SK-MEL-5 (cell line): Measurements from ENCODE around the gene XRCC4. TPM values are rescaled to one million over a fixed set of nuclear protein-coding genes. Genes with fewer than 3 reads are reported as not detected.
"Not testable (repeated sequence)": the region's sequence is repeated elsewhere in the genome, so short reads cannot be mapped to it uniquely, and the experiment has no call there.

Experiments used
- DNase-seq: peaks from one replicate; pipeline ENCODE4 v3.0.0-alpha.2; 2016; ENCODE audit warnings: low read depth, low spot score
- in situ Hi-C: cut with HindIII; loops from 2 replicates; pipeline ENCODE4 v1.10.0; 2016; ENCODE audit warnings: low sequenced_read_pairs, high pct_unique_total_duplicates, low pct_unique_long_range_greater_than_20kb
- total RNA-seq: library from RNA; depleted of rRNA; stranded (reverse); fragments of >200 nt; shearing (Covaris generic); gene quantifications from 2 replicates; pipeline ENCODE4 v1.2.3, GENCODE V29; 2014

The XRCC4 gene
- total RNA-seq, 1 experiment from 2014 or later, result 21.1 TPM

GRCh38 chr5:83066548-83067110 is 10.7 kb upstream of the XRCC4 start:
- DNase-seq, result no peak
- in situ Hi-C loops, result no loop called here

DNA sequence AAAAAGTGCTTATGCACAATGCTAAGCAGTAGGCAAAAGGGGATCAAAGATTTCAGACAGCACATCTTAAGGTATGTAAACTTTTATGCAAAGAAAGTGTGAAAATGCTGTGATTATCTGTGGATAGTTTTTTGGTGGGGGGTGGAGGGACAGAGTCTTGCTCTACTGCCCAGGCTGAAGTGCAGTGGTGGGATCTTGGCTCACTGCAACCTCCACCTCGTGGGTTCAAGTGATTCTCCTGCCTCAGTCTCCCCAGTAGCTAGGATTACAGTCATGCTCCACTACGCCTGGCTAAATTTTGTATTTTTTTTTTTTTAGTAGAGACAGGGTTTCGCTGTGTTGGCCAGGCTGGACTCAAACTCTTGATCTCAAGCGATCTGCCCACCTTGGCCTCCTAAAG is 10.0 kb upstream of the XRCC4 start:
- in situ Hi-C loops, DNase-seq: not testable (repeated sequence)

- DNase-seq, result no peak
- in situ Hi-C loops, result no loop called here
Measured at GRCh38 chr5:83069096-83069799, 8.1 kb upstream of the XRCC4 start.

DNA sequence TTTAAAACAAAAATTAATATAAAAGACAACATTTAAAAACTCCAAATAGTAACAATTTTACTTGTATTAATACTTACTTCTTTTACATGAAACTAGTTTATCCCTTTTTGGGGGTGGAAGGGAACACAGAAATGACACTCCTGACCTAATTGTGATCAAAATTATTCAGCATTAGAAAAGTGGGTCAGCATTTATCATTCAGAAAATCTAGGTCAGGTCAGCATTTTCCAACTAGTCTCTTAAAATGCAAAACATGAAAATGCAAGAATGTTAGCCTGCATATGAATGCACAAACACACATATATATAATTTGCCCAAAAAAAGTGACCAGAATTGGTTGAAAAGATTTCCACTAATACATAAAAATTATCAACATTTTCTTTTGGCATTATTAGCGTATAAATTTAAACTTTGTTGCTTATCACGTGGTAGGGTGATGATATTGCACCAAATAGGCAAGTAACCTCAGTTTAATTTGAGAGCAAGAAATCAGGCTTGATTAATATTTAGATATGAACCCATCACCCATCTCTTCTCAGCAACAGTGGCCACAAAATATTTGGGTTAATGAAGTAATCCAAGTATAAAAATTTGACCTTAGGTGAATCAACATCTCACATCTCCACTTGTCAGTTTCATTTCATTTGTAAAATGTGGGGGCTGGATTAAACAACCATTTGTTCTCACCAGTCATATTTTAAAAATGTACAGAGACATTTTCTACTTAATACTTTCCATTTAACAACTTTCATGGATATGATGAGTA is 5.9 kb upstream of the XRCC4 start:
- in situ Hi-C loops, result no loop called here
- no peak for DNase-seq

- in situ Hi-C loops, result no loop called here
Measured at GRCh38 chr5:83072966-83073365, 4.4 kb upstream of the XRCC4 start.

DNA sequence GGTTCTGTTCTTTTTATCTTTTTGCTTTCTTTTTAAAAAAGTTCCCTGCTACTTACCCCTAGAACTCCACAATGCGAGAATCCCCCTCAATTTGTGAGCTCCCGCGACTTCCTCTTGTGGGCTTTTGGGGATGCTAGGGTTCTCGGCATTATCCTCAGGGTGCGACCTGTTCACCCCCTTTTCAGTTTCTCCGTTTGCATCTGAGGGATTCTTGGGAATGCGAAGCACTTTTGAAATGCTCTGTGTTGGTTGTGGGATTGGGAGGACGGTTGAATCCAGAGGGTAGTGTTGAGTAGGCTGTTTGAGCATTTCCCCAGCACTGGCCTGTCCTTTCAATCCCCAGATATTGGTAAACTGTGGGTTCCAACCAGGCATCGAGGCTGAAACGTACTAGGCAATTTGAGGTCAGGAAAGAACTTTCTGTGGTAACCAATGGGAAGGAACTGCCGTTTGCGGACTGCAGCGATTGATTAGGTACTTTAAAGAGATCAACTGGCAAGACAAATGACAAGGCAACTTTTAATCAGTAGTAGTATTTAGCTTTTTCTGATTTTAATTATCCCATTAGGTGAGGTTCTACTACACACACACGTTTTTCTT is 415 bp downstream of the XRCC4 start:
- in situ Hi-C loops, result no loop called here
- peak; percentile 51 for DNase-seq

More at GRCh38 chr5:83072966-83073365, 4.4 kb upstream of the XRCC4 start:
- no peak for DNase-seq

DNA sequence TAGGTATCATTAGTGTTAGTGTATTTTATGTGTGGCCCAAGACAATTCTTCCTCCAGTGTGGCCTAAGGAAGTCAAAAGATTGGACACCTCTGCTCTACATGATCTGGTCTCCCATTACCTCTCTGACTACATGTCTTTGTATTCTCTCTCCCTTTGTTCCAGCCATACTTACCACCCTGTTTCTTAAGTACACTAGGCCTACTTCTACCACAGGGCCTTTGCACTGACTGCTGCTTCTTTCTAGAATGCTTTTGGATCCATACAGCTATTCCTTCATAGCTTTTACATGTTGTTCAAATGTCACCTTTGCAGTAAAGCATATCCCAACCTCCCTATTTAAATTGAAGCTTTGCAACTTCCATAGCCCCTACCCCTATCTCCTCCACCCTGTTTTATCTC is 5.4 kb downstream of the XRCC4 start:
- in situ Hi-C loops, result no loop called here

GRCh38 chr5:83084336-83084735 is 7.0 kb downstream of the XRCC4 start:
- no peak for DNase-seq
- in situ Hi-C loops, result no loop called here

More for the DNA sequence above, 5.4 kb downstream of the XRCC4 start:
- no peak for DNase-seq

- DNase-seq, result no peak
- in situ Hi-C loops, result no loop called here
Measured at GRCh38 chr5:83085106-83085505, 7.8 kb downstream of the XRCC4 start.

DNA sequence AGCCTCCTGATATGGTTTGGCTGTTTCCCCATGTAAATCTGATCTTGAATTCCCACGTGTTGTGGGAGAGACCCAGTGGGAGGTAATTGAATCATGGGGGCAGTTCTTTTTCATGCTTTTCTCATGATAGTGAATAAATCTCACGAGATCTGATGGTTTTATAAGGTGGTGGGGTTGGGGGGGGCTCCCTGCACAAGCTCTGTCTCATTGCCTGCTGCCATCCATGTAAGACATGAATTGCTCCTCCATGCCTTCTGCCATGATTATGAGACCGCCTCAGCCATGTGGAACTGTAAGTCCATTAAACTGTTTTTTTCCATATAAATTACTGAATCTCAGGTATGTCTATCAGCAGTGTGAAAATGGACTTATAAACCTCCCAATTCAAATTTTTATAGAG is 12.8 kb downstream of the XRCC4 start:
- in situ Hi-C loops, result no loop called here
- DNase-seq, result no peak

DNA sequence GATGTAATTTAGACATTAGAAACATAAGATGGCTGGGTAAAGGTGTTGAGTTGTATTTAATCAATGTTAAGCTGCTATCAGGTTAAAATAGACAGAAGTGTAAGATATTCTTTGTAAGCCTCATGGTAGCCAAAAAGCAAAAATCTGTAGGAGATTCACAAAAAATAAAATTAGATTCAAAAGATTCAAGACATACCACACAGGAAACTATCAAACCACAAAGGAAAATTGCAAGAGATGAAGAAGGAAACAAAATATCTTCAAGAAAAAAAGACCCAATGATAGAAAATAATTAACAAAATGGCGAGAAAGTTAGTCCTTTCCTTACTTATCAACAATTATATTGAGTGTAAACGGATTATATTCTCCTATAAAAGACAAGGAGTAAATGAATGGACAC is 15.3 kb downstream of the XRCC4 start:
- in situ Hi-C loops, result no loop called here
- no peak for DNase-seq

GRCh38 chr5:83093692-83094091 is 16.3 kb downstream of the XRCC4 start:
- no peak for DNase-seq
- in situ Hi-C loops, result no loop called here

- in situ Hi-C loops, result no loop called here
- DNase-seq, result no peak
Measured at GRCh38 chr5:83095163-83095956, 18.0 kb downstream of the XRCC4 start.

GRCh38 chr5:83095957-83096539 is 18.7 kb downstream of the XRCC4 start:
- in situ Hi-C loops, result no loop called here
- no peak for DNase-seq

- no peak for DNase-seq
- in situ Hi-C loops, result no loop called here
Measured at GRCh38 chr5:83096660-83097339, 19.5 kb downstream of the XRCC4 start.

- in situ Hi-C loops, result no loop called here
- DNase-seq, result no peak
Measured at GRCh38 chr5:83097689-83098231, 20.4 kb downstream of the XRCC4 start.

DNA sequence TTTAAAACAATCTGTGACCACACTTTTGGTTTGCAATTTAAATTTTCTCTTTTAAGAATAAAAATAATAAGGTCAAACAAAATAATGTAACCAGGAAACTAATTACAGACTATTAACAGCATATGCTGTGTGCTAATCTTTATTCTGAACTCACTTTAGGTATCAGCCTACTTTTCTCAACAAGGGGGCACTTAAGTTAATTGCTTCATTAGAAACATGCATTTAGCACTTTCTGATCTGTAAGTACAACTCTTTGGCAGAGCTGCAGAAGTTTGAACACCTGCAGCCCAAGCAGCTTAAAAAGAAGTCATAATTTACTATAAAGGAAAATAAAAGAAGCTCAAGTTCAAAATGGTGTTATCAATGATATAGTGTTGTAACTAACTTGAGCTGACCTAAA is 21.7 kb downstream of the XRCC4 start:
- DNase-seq, result no peak
- in situ Hi-C loops, result no loop called here
